ENCODE measurements around the gene IDH2. TPM values are rescaled to one million over a fixed set of nuclear protein-coding genes. Genes with fewer than 3 reads are reported as not detected.
"Not testable (repeated sequence)": the region's sequence is repeated elsewhere in the genome, so short reads cannot be mapped to it uniquely, and the experiment has no call there.

Gene IDH2
- total RNA-seq, 2 donors from 2014 or later = 123 to 170 TPM

GRCh38 chr15:90075420-90076289, 26.6 kb downstream of the IDH2 start:
- no peaks in the 10 kb centered on the region for H3K27me3 Mint-ChIP-seq (ENCODE audit: low read depth)
- H3K4me3 Mint-ChIP-seq = no peak overlapping the region
- peaks cover 26% of the 10 kb centered on the region for H3K4me1 Mint-ChIP-seq (ENCODE audit: low read depth)
- H3K36me3 Mint-ChIP-seq (ENCODE audit: insufficient read depth in 2 of 2) = peaks cover 2 to 4% of the 10 kb centered on the region in 2 donors
- ATAC-seq (replicated peaks in 1 of 2) (peak; percentile 63 to 85), DNase-seq (peak; percentile 50 to 56)
- no peaks in the 10 kb centered on the region for H3K9me3 Mint-ChIP-seq
- peak overlapping the region; percentile 25 for H3K27ac Mint-ChIP-seq

- Mint-ChIP-seq H3K4me3 (no peak overlapping the region), H3K9me3 (no peaks in the 10 kb centered on the region), H3K36me3 (ENCODE audit: insufficient read depth in 2 of 2) (peaks cover 2 to 4% of the 10 kb centered on the region in 2 donors), H3K27ac (peak overlapping the region; percentile 43), H3K27me3 (ENCODE audit: low read depth) (no peaks in the 10 kb centered on the region), H3K4me1 (ENCODE audit: low read depth) (peaks cover 29% of the 10 kb centered on the region)
- ATAC-seq (replicated peaks in 1 of 2) (no peak), DNase-seq (no peak)
Observed at GRCh38 chr15:90074916-90075315, 27.4 kb downstream of the IDH2 start.

GRCh38 chr15:90074023-90074422, 28.2 kb downstream of the IDH2 start:
- Mint-ChIP-seq H3K36me3 (ENCODE audit: insufficient read depth in 2 of 2) (peaks cover 2 to 4% of the 10 kb centered on the region in 2 donors), H3K4me1 (ENCODE audit: low read depth) (peaks cover 34% of the 10 kb centered on the region), H3K4me3 (no peak overlapping the region), H3K27me3 (ENCODE audit: low read depth) (no peaks in the 10 kb centered on the region), H3K9me3 (no peaks in the 10 kb centered on the region), H3K27ac (no peak overlapping the region)
- no peak for DNase-seq
- ATAC-seq (replicated peaks in 1 of 2) = no peak

GRCh38 chr15:90072978-90073640, 29.2 kb downstream of the IDH2 start:
- H3K27ac Mint-ChIP-seq = no peak overlapping the region

GRCh38 chr15:90071220-90071807, 31.0 kb downstream of the IDH2 start:
- peak; percentile 75 for ATAC-seq (replicated peaks in 1 of 2)
- Mint-ChIP-seq H3K27ac (no peak overlapping the region), H3K4me1 (ENCODE audit: low read depth) (peaks cover 34% of the 10 kb centered on the region)

More at GRCh38 chr15:90072978-90073640, 29.2 kb downstream of the IDH2 start:
- H3K36me3 Mint-ChIP-seq (ENCODE audit: insufficient read depth in 2 of 2) = peaks cover 2 to 4% of the 10 kb centered on the region in 2 donors
- ATAC-seq (replicated peaks in 1 of 2) = no peak
- H3K4me3 Mint-ChIP-seq = no peak overlapping the region
- no peaks in the 10 kb centered on the region for H3K9me3 Mint-ChIP-seq
- H3K27me3 Mint-ChIP-seq (ENCODE audit: low read depth) = no peaks in the 10 kb centered on the region
- peaks cover 34% of the 10 kb centered on the region for H3K4me1 Mint-ChIP-seq (ENCODE audit: low read depth)
- DNase-seq = no peak

GRCh38 chr15:90070623-90071022, 31.6 kb downstream of the IDH2 start:
- ATAC-seq (replicated peaks in 1 of 2); H3K27me3 Mint-ChIP-seq (ENCODE audit: low read depth); H3K27ac Mint-ChIP-seq; H3K9me3 Mint-ChIP-seq; H3K36me3 Mint-ChIP-seq (ENCODE audit: insufficient read depth in 2 of 2); DNase-seq; H3K4me3 Mint-ChIP-seq: not testable (repeated sequence)
- H3K4me1 Mint-ChIP-seq (ENCODE audit: low read depth) = peaks cover 29% of the 10 kb centered on the region

More at GRCh38 chr15:90071220-90071807, 31.0 kb downstream of the IDH2 start:
- H3K9me3 Mint-ChIP-seq = no peaks in the 10 kb centered on the region
- peak; percentile 79 to 84 for DNase-seq
- H3K4me3 Mint-ChIP-seq = no peak overlapping the region
- H3K27me3 Mint-ChIP-seq (ENCODE audit: low read depth) = no peaks in the 10 kb centered on the region
- peaks cover 1 to 2% of the 10 kb centered on the region in 2 donors for H3K36me3 Mint-ChIP-seq (ENCODE audit: insufficient read depth in 2 of 2)

GRCh38 chr15:90067953-90068606, 34.2 kb downstream of the IDH2 start:
- no peak overlapping the region for H3K4me3 Mint-ChIP-seq
- no peak for DNase-seq
- H3K27ac Mint-ChIP-seq = no peak overlapping the region
- no peaks in the 10 kb centered on the region for H3K27me3 Mint-ChIP-seq (ENCODE audit: low read depth)
- H3K4me1 Mint-ChIP-seq (ENCODE audit: low read depth) = peaks cover 26% of the 10 kb centered on the region
- no peaks in the 10 kb centered on the region for H3K9me3 Mint-ChIP-seq
- no peak for ATAC-seq (replicated peaks in 1 of 2)
- no peaks in the 10 kb centered on the region for H3K36me3 Mint-ChIP-seq (ENCODE audit: insufficient read depth in 2 of 2)

- Mint-ChIP-seq H3K4me1 (ENCODE audit: low read depth) (peaks cover 33% of the 10 kb centered on the region), H3K9me3 (no peaks in the 10 kb centered on the region), H3K27ac (no peak overlapping the region), H3K27me3 (ENCODE audit: low read depth) (no peaks in the 10 kb centered on the region), H3K36me3 (ENCODE audit: insufficient read depth in 2 of 2) (no peaks in the 10 kb centered on the region), H3K4me3 (no peak overlapping the region)
- DNase-seq (no peak), ATAC-seq (replicated peaks in 1 of 2) (no peak)
Observed at GRCh38 chr15:90067181-90067952, 34.9 kb downstream of the IDH2 start.

GRCh38 chr15:90065682-90066049, 36.6 kb downstream of the IDH2 start:
- ATAC-seq (replicated peaks in 1 of 2) (no peak), DNase-seq (no peak)
- H3K27me3 Mint-ChIP-seq (ENCODE audit: low read depth) = no peaks in the 10 kb centered on the region
- no peak overlapping the region for H3K27ac Mint-ChIP-seq
- H3K4me1 Mint-ChIP-seq (ENCODE audit: low read depth) = peaks cover 43% of the 10 kb centered on the region
- no peaks in the 10 kb centered on the region for H3K36me3 Mint-ChIP-seq (ENCODE audit: insufficient read depth in 2 of 2)
- no peaks in the 10 kb centered on the region for H3K9me3 Mint-ChIP-seq
- H3K4me3 Mint-ChIP-seq = no peak overlapping the region

GRCh38 chr15:90064911-90065681, 37.2 kb downstream of the IDH2 start:
- no peaks in the 10 kb centered on the region for H3K27me3 Mint-ChIP-seq (ENCODE audit: low read depth)
- H3K4me1 Mint-ChIP-seq (ENCODE audit: low read depth) = peaks cover 46% of the 10 kb centered on the region
- no peaks in the 10 kb centered on the region for H3K36me3 Mint-ChIP-seq (ENCODE audit: insufficient read depth in 2 of 2)
- H3K4me3 Mint-ChIP-seq = no peak overlapping the region
- no peak overlapping the region for H3K27ac Mint-ChIP-seq
- no peak for ATAC-seq (replicated peaks in 1 of 2)
- no peaks in the 10 kb centered on the region for H3K9me3 Mint-ChIP-seq
- no peak for DNase-seq

GRCh38 chr15:90063770-90064247, 38.5 kb downstream of the IDH2 start:
- Mint-ChIP-seq H3K4me3 (no peak overlapping the region), H3K27ac (no peak overlapping the region), H3K36me3 (ENCODE audit: insufficient read depth in 2 of 2) (peaks cover 0 to 1% of the 10 kb centered on the region in 2 donors)

More at GRCh38 chr15:90063770-90064247, 38.5 kb downstream of the IDH2 start:
- DNase-seq (no peak), ATAC-seq (replicated peaks in 1 of 2) (no peak)
- Mint-ChIP-seq H3K4me1 (ENCODE audit: low read depth) (peaks cover 54% of the 10 kb centered on the region), H3K9me3 (no peaks in the 10 kb centered on the region), H3K27me3 (ENCODE audit: low read depth) (no peaks in the 10 kb centered on the region)

Data from activated T-cell treated with anti-CD3 and anti-CD28 coated beads, Interleukin-2, amount 50 U/mL, for 72 hours (primary cell).